Fibroblast of the aortic adventitia (primary cell): ENCODE measurements around the gene TOPBP1. TPM values are rescaled to one million over a fixed set of nuclear protein-coding genes. Genes with fewer than 3 reads are reported as not detected.

Source experiments
- DNase-seq: peaks from one replicate; pipeline ENCODE4 v3.0.0-alpha.2; 2010; ENCODE audit warnings: low read depth
- H3K4me3 ChIP-seq: 2 replicates; pipeline ENCODE4 v1.5.1; 2011; ENCODE audit warnings: low read depth, mild to moderate bottlenecking, control low read depth, low read length, moderate library complexity
- total RNA-seq: library from RNA; depleted of rRNA; stranded (reverse); fragments of >200 nt; gene quantifications from 2 replicates; pipeline ENCODE4 v1.2.3, GENCODE V29; 2012; ENCODE audit warnings: low replicate concordance
- TF ChIP-seq, protein P1 (sequence below): IDR thresholded peaks from 2 replicates; pipeline ENCODE4 v1.5.1; 2011; ENCODE audit warnings: mild to moderate bottlenecking, low read length, control low read depth, inconsistent platforms; ENCODE audit not compliant: insufficient read depth

Gene TOPBP1
- total RNA-seq = 40.9 and 60.3 TPM in 2 replicates

DNA sequence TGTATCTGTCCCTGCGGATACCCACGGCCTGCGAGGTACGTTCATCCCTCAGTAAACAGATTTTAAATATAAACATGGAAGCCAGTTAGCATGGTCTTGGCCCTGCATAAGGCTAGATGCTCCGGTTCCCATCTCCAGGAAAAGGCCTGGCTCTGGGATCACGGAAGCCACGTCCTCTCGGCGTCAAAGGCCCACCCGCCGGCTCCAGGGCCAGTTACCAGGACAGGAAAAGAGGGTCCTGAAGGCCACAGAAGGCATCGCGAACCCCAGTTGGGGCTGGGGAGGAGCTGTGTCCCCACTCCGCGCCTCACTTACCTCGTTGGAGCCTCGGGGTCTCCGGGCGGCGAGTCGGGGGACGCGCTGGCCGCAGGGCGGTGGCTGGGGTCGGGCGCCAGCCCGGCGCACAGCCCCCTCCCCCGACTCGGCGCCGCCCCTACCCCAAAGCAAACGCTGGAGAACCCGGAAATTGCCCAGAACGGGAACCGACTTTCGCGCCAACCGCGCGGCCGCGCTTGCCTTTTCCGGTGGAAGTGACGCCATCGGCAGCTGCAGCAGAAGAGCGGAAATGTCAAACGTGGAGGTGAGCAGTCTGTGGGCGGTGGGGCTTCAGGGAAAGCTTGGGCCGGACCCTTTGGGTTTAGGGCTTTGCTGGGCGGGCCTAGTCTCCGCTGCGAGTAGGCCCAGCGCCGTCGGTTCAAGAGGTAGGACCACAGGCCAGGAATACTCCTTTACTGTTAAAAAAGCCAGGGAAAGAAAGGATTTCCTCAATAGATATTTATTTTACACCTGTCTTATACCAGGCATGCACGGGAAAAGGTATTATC, at the start of gene TOPBP1:
Gene TOPBP1 (minus strand): TSS at position 488 of the 824 bp plus-strand sequence. CDS start 814 bp downstream, outside the sequence.
- TF ChIP-seq, protein P1, sequence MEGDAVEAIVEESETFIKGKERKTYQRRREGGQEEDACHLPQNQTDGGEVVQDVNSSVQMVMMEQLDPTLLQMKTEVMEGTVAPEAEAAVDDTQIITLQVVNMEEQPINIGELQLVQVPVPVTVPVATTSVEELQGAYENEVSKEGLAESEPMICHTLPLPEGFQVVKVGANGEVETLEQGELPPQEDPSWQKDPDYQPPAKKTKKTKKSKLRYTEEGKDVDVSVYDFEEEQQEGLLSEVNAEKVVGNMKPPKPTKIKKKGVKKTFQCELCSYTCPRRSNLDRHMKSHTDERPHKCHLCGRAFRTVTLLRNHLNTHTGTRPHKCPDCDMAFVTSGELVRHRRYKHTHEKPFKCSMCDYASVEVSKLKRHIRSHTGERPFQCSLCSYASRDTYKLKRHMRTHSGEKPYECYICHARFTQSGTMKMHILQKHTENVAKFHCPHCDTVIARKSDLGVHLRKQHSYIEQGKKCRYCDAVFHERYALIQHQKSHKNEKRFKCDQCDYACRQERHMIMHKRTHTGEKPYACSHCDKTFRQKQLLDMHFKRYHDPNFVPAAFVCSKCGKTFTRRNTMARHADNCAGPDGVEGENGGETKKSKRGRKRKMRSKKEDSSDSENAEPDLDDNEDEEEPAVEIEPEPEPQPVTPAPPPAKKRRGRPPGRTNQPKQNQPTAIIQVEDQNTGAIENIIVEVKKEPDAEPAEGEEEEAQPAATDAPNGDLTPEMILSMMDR = no peak
- peak; percentile 57 for DNase-seq
- H3K4me3 ChIP-seq = peak within 1 kb of the TSS; percentile 96

DNA sequence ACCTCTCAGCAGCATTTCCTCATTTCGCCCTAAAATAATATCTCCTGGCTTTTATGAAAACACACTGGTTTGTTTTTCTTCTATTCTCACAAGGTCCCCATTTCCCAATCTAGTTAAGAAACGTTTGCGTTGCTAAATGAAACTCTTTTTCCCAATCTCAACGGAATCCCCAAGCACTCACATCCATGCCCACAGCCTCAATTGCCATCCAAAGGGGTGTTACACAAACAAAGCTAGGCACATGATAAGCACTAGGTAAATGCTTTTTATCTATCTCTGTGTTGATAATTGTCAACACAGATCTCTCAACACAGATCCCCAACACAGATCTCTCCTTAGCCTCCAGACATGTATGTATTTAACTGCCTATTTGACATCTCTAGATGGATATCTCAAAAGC, 49.3 kb upstream of the TOPBP1 start:
- no peak overlapping the region for H3K4me3 ChIP-seq
- DNase-seq = no peak
- TF ChIP-seq, protein P1 = no peak

DNA sequence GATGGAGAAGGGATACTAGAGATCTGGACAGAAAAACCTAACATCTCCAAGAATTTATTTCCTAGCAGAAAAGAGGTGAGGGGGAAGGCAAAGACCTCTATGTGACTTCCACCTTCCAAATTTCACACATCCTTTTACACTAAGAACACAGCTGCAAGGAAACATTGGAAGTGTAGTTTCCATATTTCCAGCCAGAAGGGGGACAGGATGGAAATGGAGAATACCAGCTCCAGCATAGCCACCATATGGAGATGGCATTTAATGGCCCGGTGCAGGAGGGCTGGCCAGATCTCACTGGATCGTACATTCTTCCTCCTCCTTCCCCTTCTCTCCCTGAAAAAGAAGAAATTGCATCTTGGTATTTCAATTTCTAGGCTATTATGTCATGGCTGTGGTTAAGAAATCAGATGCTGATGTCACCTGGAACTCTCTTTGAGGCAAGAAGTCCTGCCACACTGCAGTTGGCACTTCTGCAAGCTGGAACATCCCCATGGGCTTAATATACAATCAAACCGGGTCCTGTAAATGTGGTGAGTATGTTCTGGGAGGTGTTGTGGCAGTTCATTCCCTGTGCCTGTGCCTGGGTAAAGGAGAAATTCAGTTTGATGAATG, 47.5 kb upstream of the TOPBP1 start:
- H3K4me3 ChIP-seq = no peak overlapping the region
- DNase-seq = no peak
- TF ChIP-seq, protein P1 = no peak

DNA sequence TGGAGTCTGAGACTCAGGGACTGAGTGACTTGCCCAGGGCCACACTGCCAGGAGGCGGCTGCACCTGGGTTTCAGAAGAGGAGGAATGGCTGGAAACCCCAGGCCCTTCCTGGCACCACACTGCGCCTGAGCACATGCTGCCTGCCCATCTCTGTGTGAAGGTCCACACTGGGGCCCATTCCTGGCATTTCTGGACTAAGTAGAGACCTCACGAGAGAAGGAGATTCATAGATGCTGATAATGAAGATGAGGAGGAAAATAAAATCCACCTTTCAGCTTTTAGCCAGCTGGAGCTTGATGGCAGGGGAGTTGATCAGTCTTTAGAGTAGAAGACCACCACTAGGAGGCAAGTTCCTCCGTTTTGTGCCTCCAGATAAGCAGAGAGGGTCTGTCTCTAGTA, 44.3 kb upstream of the TOPBP1 start:
- DNase-seq = no peak
- TF ChIP-seq, protein P1 = no peak
- H3K4me3 ChIP-seq = no peak overlapping the region

DNA sequence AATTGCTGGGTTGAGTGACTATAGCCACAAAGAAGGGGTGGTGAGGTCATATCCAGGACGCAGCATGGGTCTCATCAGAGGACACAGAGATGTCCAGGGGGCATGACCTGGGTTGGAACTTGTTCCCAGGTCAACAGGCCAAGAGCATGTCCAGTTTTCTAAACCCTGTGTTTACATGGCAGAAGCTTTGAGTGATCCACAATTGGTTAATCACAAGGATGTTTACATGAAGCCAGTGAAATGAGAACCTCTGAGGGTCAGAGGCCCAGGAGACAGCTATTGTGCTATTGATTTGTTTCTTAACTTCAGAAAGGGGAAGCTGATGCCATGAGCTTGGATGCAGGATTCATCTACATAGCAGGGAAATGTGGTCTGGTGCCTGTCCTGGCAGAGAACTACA, 42.2 kb upstream of the TOPBP1 start:
- no peak for DNase-seq
- no peak overlapping the region for H3K4me3 ChIP-seq
- TF ChIP-seq, protein P1 = no peak

DNA sequence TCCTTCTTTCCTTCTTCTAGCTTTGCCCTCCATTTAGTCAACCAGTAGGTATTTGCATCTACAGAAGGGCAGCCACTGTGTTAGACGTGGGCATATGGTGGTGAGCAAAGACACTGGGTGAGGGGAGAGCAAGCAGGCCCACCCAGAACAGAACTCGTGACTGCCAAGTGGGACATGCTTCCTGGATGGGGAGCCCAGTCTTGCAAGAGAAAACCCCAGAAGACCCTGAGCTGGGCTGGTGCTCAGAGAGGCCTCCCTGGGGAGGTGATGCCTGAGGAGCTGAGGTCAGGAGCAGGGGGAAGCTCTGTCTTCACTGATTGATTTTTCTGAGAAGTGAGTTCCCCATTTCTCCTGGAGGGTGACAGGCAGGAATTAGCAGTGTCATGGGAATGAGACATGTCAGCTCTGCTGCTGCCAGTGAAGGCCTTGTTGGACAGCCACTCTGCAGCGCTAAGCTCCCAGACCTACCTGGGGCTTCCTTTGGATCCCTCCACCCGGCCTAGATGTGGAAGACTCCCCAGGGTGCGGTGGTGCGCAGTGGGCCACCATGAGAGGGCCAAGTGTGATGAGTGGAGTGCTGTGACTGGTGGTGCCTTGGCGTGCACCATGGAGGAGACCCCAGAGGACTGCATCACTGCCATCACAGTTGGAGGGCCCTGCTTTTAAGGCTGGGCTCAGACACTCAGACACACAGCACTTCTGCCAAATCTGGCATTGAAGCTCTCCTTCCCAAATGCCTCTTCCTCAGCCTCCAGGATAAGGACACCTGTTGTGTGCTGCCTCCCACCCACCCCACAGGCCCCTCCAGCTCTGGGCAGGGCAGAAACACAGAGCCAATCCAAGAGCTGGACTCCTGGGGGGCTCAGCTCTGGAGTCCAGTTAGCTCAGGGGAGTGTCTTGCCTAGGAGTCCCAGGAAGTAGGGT, 40.0 kb upstream of the TOPBP1 start:
- DNase-seq = no peak
- H3K4me3 ChIP-seq = no peak overlapping the region
- TF ChIP-seq, protein P1 = no peak
